Tibial artery (tissue), 4 donors: ENCODE measurements around the gene EML2.
A peak's percentile ranks its signal among the peaks of the same experiment; 100 is the strongest.
"Not testable (repeated sequence)": the region's sequence is repeated elsewhere in the genome, so short reads cannot be mapped to it uniquely, and the experiment has no call there.

ENCODE experiments used
- DNase-seq, 2 donors: peaks; one replicate each; pipeline ENCODE4 v3.0.0-alpha.2; 2019
- H3K27ac ChIP-seq, 2 donors: fragments of 200-600 bp; sonication (generic) in 1 of 2; 1 replicate in 1 of 2; 2 replicates in 1 of 2; pipeline ENCODE4 v1.5.1; 2018 to 2019; ENCODE audit warnings: mild to moderate bottlenecking in 1 of 2
- H3K27me3 ChIP-seq, 2 donors: fragments of 200-600 bp; sonication (generic) in 1 of 2; one replicate each; pipeline versions ENCODE4 v1.5.1 to v1.6.0; 2016 to 2019
- H3K36me3 ChIP-seq, 3 donors: fragments of 200-600 bp; sonication (generic) in 2 of 3; one replicate each; pipeline ENCODE4 v1.5.1; 2016 to 2019; ENCODE audit warnings: mild to moderate bottlenecking in 2 of 3
- H3K4me1 ChIP-seq, 4 donors: fragments of 200-600 bp; sonication (generic) in 2 of 4; 1 replicate in 3 of 4; 2 replicates in 1 of 4; pipeline ENCODE4 v1.5.1; 2016 to 2019
- H3K4me3 ChIP-seq, 2 donors: fragments of 200-600 bp; sonication (generic) in 1 of 2; 1 replicate in 1 of 2; 2 replicates in 1 of 2; pipeline ENCODE4 v1.5.1; 2018 to 2019; ENCODE audit warnings: mild to moderate bottlenecking in 2 of 2
- H3K9me3 ChIP-seq, 3 donors: fragments of 200-600 bp; sonication (generic) in 1 of 3; one replicate each; pipeline ENCODE4 v1.5.1; 2016 to 2019
- CTCF ChIP-seq, 2 experiments: fragments of 200-600 bp in 1 of 2; fragments of 450-650 bp in 1 of 2; IDR thresholded peaks; one replicate each; pipeline ENCODE4 v1.5.1; 2017 to 2019; ENCODE audit warnings: antibody characterized with exemption in 2 of 2, mild to moderate bottlenecking in 1 of 2, moderate library complexity in 1 of 2
- intact Hi-C: fragments of 100-400 bp; cut with DNase I; formaldehyde crosslinking; loops from one replicate; pipeline ENCODE4 v1.15.0; 2023; ENCODE audit warnings: low total_unique reads

EML2 gene

GRCh38 chr19:45621389-45621788 is 17.8 kb downstream of the EML2 start:
- peaks cover 51 to 98% (median 57%) of the 10 kb centered on the region in 3 donors for H3K36me3 ChIP-seq
- no peak overlapping the region for H3K4me3 ChIP-seq
- no peaks in the 10 kb centered on the region for H3K27me3 ChIP-seq
- TF ChIP-seq CTCF (IDR thresholded peaks at IDR 0.05), result no peak
- intact Hi-C loops, result no loop called here
- DNase-seq, result no peak
- no peaks in the 10 kb centered on the region for H3K4me1 ChIP-seq
- H3K27ac ChIP-seq, result no peak overlapping the region
- no peaks in the 10 kb centered on the region for H3K9me3 ChIP-seq

- H3K4me3 ChIP-seq, result no peak overlapping the region
- peaks cover 63 to 93% (median 69%) of the 10 kb centered on the region in 3 donors for H3K36me3 ChIP-seq
- H3K9me3 ChIP-seq, result no peaks in the 10 kb centered on the region
- H3K27ac ChIP-seq, result no peak overlapping the region
- no peak for TF ChIP-seq CTCF (IDR thresholded peaks at IDR 0.05)
- no peak for DNase-seq
- no peaks in the 10 kb centered on the region for H3K27me3 ChIP-seq
- intact Hi-C loops, result no loop called here
- no peaks in the 10 kb centered on the region for H3K4me1 ChIP-seq
These were observed 22.5 kb downstream of the EML2 start for GRCh38 chr19:45616704-45617017.

GRCh38 chr19:45615795-45616703 is 23.1 kb downstream of the EML2 start:
- TF ChIP-seq CTCF (IDR thresholded peaks at IDR 0.05), result no peak
- intact Hi-C loops, result no loop called here
- peaks cover 64 to 93% (median 68%) of the 10 kb centered on the region in 3 donors for H3K36me3 ChIP-seq
- no peaks in the 10 kb centered on the region for H3K9me3 ChIP-seq
- no peaks in the 10 kb centered on the region for H3K4me1 ChIP-seq
- H3K27ac ChIP-seq, result no peak overlapping the region
- no peak overlapping the region for H3K4me3 ChIP-seq
- DNase-seq, result peak; percentile 59 to 81
- H3K27me3 ChIP-seq, result no peaks in the 10 kb centered on the region

GRCh38 chr19:45615056-45615455 is 24.1 kb downstream of the EML2 start:
- H3K4me1 ChIP-seq, DNase-seq, H3K27ac ChIP-seq, H3K4me3 ChIP-seq, H3K9me3 ChIP-seq, intact Hi-C loops, H3K27me3 ChIP-seq: not testable (repeated sequence)
- H3K36me3 ChIP-seq, result peaks cover 54 to 93% (median 71%) of the 10 kb centered on the region in 3 donors

- intact Hi-C loops, result no loop called here
- Histone ChIP-seq H3K36me3 (peaks cover 44 to 93% (median 72%) of the 10 kb centered on the region in 3 donors), H3K4me1 (no peaks in the 10 kb centered on the region), H3K27me3 (no peaks in the 10 kb centered on the region), H3K4me3 (no peak overlapping the region), H3K27ac (no peak overlapping the region), H3K9me3 (no peaks in the 10 kb centered on the region)
- DNase-seq, result no peak
- TF ChIP-seq CTCF (IDR thresholded peaks at IDR 0.05), result no peak
These were observed 25.1 kb downstream of the EML2 start for GRCh38 chr19:45613926-45614725.

- no peak for TF ChIP-seq CTCF (IDR thresholded peaks at IDR 0.05)
- H3K4me3 ChIP-seq, result no peak overlapping the region
- no peak for DNase-seq
- peaks cover 0 to 11% (median 5%) of the 10 kb centered on the region in 4 donors for H3K4me1 ChIP-seq
- intact Hi-C loops, result no loop called here
- no peak overlapping the region for H3K27ac ChIP-seq
- peaks cover 25 to 54% (median 50%) of the 10 kb centered on the region in 3 donors for H3K36me3 ChIP-seq
- H3K9me3 ChIP-seq, result no peaks in the 10 kb centered on the region
- peaks cover 0 to 6% of the 10 kb centered on the region in 2 donors for H3K27me3 ChIP-seq
These were observed 30.2 kb downstream of the EML2 start for GRCh38 chr19:45608948-45609347.
